Right lobe of liver (tissue), 6 donors: Measurements from ENCODE around the gene KCNQ1. TPM values are rescaled to one million over a fixed set of nuclear protein-coding genes. Genes with fewer than 3 reads are reported as not detected.

Experiments used
- ATAC-seq, 4 donors: fragments of 200-7000 bp; cut with Tn5 transposase; one replicate each; pipeline ENCODE4 v1.9.1; 2020; ENCODE audit warnings: mild to moderate bottlenecking in 4 of 4, moderate library complexity in 4 of 4
- DNase-seq, 3 donors: peaks; one replicate each; pipeline ENCODE4 v3.0.0-alpha.2; 2020
- H3K27ac ChIP-seq, 3 donors: fragments of 200-600 bp; one replicate each; pipeline ENCODE4 v1.8.0; 2022
- H3K27me3 ChIP-seq, 2 donors: fragments of 200-600 bp; one replicate each; pipeline ENCODE4 v1.8.0; 2022
- H3K36me3 ChIP-seq, 4 donors: fragments of 200-600 bp; sonication (generic) in 1 of 4; one replicate each; pipeline versions ENCODE4 v1.5.1 to v1.8.0; 2017 to 2022; ENCODE audit warnings: control low read depth in 1 of 4
- H3K4me1 ChIP-seq, 4 donors: fragments of 200-600 bp; sonication (generic) in 1 of 4; one replicate each; pipeline versions ENCODE4 v1.5.1 to v1.8.0; 2017 to 2022; ENCODE audit warnings: control low read depth in 1 of 4
- H3K4me3 ChIP-seq, 3 donors: fragments of 200-600 bp; one replicate each; pipeline ENCODE4 v1.8.0; 2022
- H3K9me3 ChIP-seq, 4 donors: fragments of 200-600 bp; sonication (generic) in 1 of 4; one replicate each; pipeline versions ENCODE4 v1.5.1 to v1.8.0; 2017 to 2022; ENCODE audit warnings: control low read depth in 1 of 4
- POLR2A ChIP-seq: fragments of 450-650 bp; IDR thresholded peaks from one replicate; pipeline ENCODE4 v1.6.1; 2017; ENCODE audit warnings: antibody characterized with exemption, mild to moderate bottlenecking
- WGBS: methylation state at CpG from one replicate; pipeline ENCODE4 v1.1.6; 2018; ENCODE audit warnings: low coverage, low lambda C conversion rate; ENCODE audit not compliant: insufficient coverage; ENCODE audit errors: missing lambda C conversion rate; 5-methylcytosine and 5-hydroxymethylcytosine counted together
- intact Hi-C, 2 donors: fragments of 100-400 bp; cut with DNase I; formaldehyde crosslinking; loops; one replicate each; pipeline versions ENCODE4 v1.11.2 to v1.14.1; 2022
- total RNA-seq, 6 experiments: library from RNA; depleted of rRNA in 2 of 6; stranded (reverse); fragments of >200 nt in 2 of 6; fragmentation: NEBNext Ultra II Directional in 3 of 6; extraction: Animal tissue kit (Norgen Biotek cat#: 25700) in 3 of 6; gene quantifications; one replicate each; pipeline versions ENCODE4 v1.1.0 to v1.2.4, GENCODE V29; 2016 to 2023
- TF ChIP-seq, protein P1 (sequence below), 4 donors: fragments of 200-600 bp in 3 of 4; fragments of 450-650 bp in 1 of 4; IDR thresholded peaks; one replicate each; pipeline versions ENCODE4 v1.5.1 to v1.8.0; 2016 to 2022; ENCODE audit warnings: antibody characterized with exemption in 4 of 4, mild to moderate bottlenecking in 2 of 4
- donor health status: DM: no; HTN: yes; CAD: no.
- donor health status: DM: no; HTN: no; CAD: no.
- donor health status: DM: no; HTN: no; CAD: no.
- donor health status: DM: no; HTN: yes; CAD: no.
- donor health status: DM: no; HTN: yes; CAD: no.

The KCNQ1 gene
- total RNA-seq, 6 experiments from 2014 or later, result 0.61 to 2.4 (median 1.8) TPM

DNA sequence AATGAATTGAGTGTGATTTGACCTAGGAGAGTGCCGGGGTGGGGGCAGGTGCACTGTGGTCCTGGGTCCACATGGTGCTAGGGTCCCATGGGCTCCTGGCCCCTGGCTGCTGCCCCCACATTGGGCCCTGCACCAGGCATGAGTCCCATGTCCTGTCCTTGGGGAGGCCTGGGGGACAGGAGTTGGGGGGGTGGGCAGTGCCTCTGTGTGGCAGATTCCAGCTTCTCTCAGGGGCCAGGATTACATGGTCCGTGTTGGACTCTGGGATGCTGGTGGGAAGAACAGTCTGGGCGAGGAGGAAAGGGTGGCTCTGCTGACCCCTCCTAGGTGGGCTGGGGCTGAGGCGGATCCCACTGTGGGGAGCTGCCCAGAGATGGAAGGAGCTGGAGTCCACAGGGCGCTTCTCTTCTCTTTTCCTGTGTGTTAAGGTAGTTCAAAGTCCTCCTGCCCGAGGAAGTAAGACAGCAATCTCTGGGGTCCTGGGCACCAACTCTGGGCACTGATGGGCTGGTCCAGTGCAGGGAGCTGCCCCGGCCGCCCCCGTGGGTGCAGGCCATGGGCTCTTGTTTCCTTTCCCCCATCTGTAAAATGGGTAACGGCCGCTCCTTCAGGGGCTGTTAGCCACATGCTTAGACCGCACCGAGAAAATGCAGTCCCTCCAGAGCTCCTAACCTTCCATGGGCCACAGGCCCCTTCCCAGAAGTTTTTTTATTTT lies 19.8 kb downstream of the KCNQ1 start:
- 63% methylated on average over 2 of the region's 13 CpGs for WGBS
- intact Hi-C loops, result no loop called here
- TF ChIP-seq, protein P1, sequence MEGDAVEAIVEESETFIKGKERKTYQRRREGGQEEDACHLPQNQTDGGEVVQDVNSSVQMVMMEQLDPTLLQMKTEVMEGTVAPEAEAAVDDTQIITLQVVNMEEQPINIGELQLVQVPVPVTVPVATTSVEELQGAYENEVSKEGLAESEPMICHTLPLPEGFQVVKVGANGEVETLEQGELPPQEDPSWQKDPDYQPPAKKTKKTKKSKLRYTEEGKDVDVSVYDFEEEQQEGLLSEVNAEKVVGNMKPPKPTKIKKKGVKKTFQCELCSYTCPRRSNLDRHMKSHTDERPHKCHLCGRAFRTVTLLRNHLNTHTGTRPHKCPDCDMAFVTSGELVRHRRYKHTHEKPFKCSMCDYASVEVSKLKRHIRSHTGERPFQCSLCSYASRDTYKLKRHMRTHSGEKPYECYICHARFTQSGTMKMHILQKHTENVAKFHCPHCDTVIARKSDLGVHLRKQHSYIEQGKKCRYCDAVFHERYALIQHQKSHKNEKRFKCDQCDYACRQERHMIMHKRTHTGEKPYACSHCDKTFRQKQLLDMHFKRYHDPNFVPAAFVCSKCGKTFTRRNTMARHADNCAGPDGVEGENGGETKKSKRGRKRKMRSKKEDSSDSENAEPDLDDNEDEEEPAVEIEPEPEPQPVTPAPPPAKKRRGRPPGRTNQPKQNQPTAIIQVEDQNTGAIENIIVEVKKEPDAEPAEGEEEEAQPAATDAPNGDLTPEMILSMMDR (IDR thresholded peaks at IDR 0.05), result no peak
- TF ChIP-seq POLR2A, result no peak
- no peak overlapping the region for H3K4me3 ChIP-seq
- ATAC-seq (no peak), DNase-seq (peak in 1 of 3 donors; percentile 29)
- no peaks in the 10 kb centered on the region for H3K27me3 ChIP-seq
- no peaks in the 10 kb centered on the region for H3K9me3 ChIP-seq
- no peaks in the 10 kb centered on the region for H3K4me1 ChIP-seq
- no peak overlapping the region for H3K27ac ChIP-seq
- no peaks in the 10 kb centered on the region for H3K36me3 ChIP-seq

DNA sequence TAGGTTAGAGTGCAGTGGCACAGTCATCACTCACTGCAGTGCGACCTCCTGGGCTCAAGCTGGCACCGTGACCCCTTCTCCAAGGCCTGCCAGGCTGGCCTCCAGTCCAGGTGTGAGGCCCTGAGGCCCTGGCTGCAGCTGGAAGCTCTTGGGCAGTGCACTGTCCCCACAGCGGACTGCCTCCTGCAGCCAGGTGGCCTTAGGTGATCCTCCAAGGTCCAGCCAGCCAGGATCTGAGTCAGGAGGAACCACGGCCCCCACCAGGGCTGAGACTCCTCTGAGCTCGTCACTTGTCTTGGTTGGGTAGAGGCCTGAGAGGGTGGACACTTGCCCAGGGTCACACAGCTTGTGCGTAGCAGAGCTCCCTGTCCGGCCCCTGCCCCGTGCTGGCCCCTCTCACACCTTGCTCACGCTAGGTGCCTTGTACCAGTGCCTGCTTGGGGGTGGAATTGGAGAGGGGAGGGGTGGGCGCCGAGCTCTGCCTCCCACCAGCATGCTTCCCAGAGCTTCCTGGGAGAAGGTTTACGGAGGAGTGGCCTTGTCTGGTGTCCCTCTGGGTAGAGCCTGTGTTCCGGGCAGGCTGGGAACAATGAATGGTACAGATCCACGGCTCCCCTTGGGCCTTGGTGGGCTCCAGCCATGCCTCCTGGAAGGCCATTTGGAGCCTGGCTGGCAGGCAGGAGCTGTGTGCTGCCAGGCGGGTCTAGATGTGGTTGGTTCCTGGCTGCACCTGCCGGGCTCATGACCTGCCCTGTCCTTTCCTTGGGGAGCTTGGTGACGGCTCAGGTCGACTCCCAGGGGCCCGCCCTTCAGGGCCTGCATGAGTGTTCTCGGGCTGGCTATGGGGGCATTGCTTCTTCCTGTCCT lies 20.6 kb downstream of the KCNQ1 start:
- no peaks in the 10 kb centered on the region for H3K27me3 ChIP-seq
- ATAC-seq (no peak), DNase-seq (no peak)
- 85% methylated on average over 4 of the region's 20 CpGs for WGBS
- TF ChIP-seq POLR2A, result no peak
- intact Hi-C loops, result no loop called here
- H3K36me3 ChIP-seq, result no peaks in the 10 kb centered on the region
- no peak overlapping the region for H3K27ac ChIP-seq
- H3K4me3 ChIP-seq, result no peak overlapping the region
- no peaks in the 10 kb centered on the region for H3K9me3 ChIP-seq
- H3K4me1 ChIP-seq, result no peaks in the 10 kb centered on the region

DNA sequence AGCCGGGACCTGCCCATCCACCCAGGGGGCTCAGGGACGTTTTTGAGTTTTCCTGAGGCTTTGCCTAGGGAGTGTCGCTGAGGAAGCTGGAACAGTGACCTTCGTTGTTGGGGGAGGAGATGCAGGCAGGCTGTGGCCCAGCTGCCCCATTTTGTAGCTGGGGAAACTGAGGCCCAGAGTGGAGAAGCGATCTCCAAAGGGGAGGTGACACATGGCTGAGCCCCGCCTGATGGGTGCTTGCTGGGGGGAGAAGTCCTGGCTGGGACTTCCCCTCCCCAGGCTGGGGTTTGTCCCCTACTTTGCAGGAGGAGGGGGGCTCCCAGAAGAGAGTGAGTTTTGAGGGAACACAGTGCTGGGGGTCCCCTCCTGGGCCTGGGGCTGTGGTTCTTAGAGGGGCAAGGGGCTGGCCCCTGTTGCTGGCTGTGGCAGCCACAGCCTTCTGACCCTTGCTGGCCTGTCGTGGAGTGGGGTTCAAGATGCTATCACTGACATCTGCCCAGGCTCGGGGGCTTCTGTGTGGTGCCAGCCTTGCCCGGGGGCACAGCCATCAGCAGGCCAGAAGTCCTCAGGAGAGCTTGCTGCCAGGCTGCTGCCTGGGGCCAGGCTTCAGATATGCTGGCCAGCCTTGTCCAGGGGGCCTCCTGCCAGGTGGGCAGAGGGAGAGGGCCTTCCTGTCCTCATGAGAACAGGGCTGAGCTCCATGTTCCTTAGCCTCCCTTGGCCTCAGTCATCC lies 21.4 kb downstream of the KCNQ1 start:
- no peaks in the 10 kb centered on the region for H3K36me3 ChIP-seq
- H3K4me3 ChIP-seq, result no peak overlapping the region
- no peaks in the 10 kb centered on the region for H3K27me3 ChIP-seq
- TF ChIP-seq POLR2A, result no peak
- TF ChIP-seq, protein P1 (IDR thresholded peaks at IDR 0.05), result no peak
- no peak overlapping the region for H3K27ac ChIP-seq
- 75% methylated on average over 2 of the region's 9 CpGs for WGBS
- no peaks in the 10 kb centered on the region for H3K4me1 ChIP-seq
- ATAC-seq (no peak), DNase-seq (peak in 1 of 3 donors; percentile 33)
- intact Hi-C loops, result no loop called here
- no peaks in the 10 kb centered on the region for H3K9me3 ChIP-seq

DNA sequence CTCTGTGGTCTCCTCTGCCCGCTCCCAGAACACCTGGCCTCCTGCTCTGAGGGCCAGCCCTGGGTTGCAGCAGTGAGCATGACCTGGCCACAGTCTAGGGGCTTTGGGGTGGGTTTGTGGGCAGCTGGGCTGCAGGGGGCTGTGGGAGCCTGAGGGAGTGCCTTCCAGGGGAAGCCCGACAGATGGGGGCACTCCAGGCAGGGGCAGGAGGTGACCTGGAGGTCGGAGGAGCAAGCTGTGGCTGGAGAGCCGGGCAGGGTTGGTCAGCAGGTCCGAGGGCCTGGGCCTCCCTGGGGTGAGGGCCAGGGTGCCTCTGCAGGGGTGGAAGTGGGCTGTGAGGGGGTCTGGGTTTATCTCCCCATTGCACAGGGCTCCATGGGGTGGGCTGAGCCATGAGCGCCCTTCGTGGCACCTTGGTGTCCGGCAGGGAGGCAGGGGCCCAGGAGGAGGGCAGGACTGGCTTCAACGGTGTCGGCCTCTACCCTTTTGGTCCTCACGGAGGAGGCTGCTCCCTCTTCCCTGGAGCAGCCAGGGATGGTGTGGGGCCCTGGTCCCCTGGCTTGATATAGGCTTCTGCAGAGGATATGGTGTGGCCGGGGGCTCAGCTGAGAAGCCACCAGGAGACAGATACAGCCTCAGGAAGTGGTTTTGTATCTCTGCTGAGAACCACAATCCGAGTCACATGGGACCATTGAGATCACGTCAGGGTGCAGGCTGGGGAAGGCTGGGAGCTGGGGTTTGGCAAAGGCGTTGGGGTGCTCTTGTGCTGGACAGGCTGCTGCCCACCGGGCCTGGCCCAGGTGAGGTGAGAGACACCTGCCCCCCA lies 22.3 kb downstream of the KCNQ1 start:
- Histone ChIP-seq H3K36me3 (no peaks in the 10 kb centered on the region), H3K4me3 (no peak overlapping the region), H3K27me3 (no peaks in the 10 kb centered on the region), H3K9me3 (no peaks in the 10 kb centered on the region), H3K4me1 (no peaks in the 10 kb centered on the region), H3K27ac (no peak overlapping the region)
- TF ChIP-seq, protein P1 (IDR thresholded peaks at IDR 0.05), result no peak
- no peak for TF ChIP-seq POLR2A
- DNase-seq (no peak), ATAC-seq (peak; percentile 7 to 54 (median 18))
- WGBS, result 40% methylated on average over 4 of the region's 16 CpGs
- intact Hi-C loops, result no loop called here
